Measurements from ENCODE around the gene KIF6.

- TF ChIP-seq CTCF (IDR thresholded peaks at IDR 0.05) (no peak), CEBPB (IDR thresholded peaks at IDR 0.05) (no peak), USF2 (IDR thresholded peaks at IDR 0.05) (no peak), POLR2A (IDR thresholded peaks at IDR 0.05; ENCODE audit: low read length) (no peak), PBX3 (IDR thresholded peaks at IDR 0.05) (no peak)
These were observed 432.6 kb downstream of the KIF6 start for GRCh38 chr6:39292637-39293036.

All from A549 (cell line).